ENCODE results near the gene GNAS-AS1. TPM values are rescaled to one million over a fixed set of nuclear protein-coding genes. Genes with fewer than 3 reads are reported as not detected.

GNAS-AS1 gene
- total RNA-seq, 1 experiment from 2014 or later, result 0.11 TPM

GRCh38 chr20:58813369-58813768, 37.3 kb downstream of the GNAS-AS1 start:
- H4K20me1 ChIP-seq (ENCODE audit: low read length), result no peaks in the 10 kb centered on the region
- ATAC-seq, result no peak
- CTCF ChIA-PET, result no interaction called here

DNA sequence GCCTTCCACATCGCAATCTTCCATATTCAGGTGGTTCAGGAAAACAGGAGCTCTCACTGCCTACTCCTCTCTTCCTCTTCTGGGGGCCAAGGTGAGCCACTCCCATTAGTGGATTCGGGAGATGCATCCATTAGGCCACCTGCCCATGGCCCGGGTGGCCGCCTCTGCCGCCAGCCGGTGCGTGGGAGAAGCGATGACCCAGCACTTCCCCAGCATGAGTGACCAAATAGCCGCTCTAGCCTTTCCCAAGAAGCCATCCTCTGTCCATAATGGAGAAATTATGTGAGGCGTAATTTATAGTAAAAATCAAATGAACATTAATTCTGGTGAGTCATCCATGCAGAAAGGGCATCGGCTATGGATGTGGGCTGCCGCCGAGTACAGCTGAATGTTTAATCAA, 39.4 kb downstream of the GNAS-AS1 start:
- H3K4me3 ChIP-seq (ENCODE audit: low read length), result no peak overlapping the region
- H3K4me1 ChIP-seq (ENCODE audit: insufficient read depth, low read length), result no peaks in the 10 kb centered on the region
- no peaks in the 10 kb centered on the region for H3K9me2 ChIP-seq (replicated peaks; ENCODE audit: low read length)
- H4K20me1 ChIP-seq (ENCODE audit: low read length), result no peaks in the 10 kb centered on the region
- no peaks in the 10 kb centered on the region for H3K79me2 ChIP-seq (ENCODE audit: low read length)
- POLR2A ChIA-PET (ENCODE audit: unreplicated experiment), result no interaction called here
- no peaks in the 10 kb centered on the region for H3F3A ChIP-seq (ENCODE audit: low read length, unreplicated experiment)
- ATAC-seq (no peak), DNase-seq (no peak)
- intact Hi-C loops (cut with micrococcal nuclease), result no loop called here
- BruUV-seq (replicated peaks), result no TSS peak
- TF ChIP-seq EZH2phosphoT487 (IDR thresholded peaks at IDR 0.05; ENCODE audit: borderline replicate concordance, low read length), result no peak
- TF ChIP-seq EZH2 (IDR thresholded peaks at IDR 0.05; ENCODE audit: low read length, unreplicated experiment), result no peak
- TF ChIP-seq, protein P1, sequence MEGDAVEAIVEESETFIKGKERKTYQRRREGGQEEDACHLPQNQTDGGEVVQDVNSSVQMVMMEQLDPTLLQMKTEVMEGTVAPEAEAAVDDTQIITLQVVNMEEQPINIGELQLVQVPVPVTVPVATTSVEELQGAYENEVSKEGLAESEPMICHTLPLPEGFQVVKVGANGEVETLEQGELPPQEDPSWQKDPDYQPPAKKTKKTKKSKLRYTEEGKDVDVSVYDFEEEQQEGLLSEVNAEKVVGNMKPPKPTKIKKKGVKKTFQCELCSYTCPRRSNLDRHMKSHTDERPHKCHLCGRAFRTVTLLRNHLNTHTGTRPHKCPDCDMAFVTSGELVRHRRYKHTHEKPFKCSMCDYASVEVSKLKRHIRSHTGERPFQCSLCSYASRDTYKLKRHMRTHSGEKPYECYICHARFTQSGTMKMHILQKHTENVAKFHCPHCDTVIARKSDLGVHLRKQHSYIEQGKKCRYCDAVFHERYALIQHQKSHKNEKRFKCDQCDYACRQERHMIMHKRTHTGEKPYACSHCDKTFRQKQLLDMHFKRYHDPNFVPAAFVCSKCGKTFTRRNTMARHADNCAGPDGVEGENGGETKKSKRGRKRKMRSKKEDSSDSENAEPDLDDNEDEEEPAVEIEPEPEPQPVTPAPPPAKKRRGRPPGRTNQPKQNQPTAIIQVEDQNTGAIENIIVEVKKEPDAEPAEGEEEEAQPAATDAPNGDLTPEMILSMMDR (conservative IDR thresholded peaks at IDR 0.05; ENCODE audit: low read depth, low read length), result no peak
- H3K9ac ChIP-seq (ENCODE audit: low read length), result no peak overlapping the region
- CTCF ChIA-PET, result no interaction called here
- no peaks in the 10 kb centered on the region for H3K9me3 ChIP-seq (ENCODE audit: low read length)
- no peak overlapping the region for H3K4me2 ChIP-seq (ENCODE audit: low read length)
- H3K36me3 ChIP-seq (ENCODE audit: low read depth, low read length), result no peaks in the 10 kb centered on the region
- H3K27ac ChIP-seq (ENCODE audit: low read length), result no peak overlapping the region
- peaks cover 92% of the 10 kb centered on the region for H3K27me3 ChIP-seq (ENCODE audit: low read length)
- no peak overlapping the region for H2AFZ ChIP-seq (ENCODE audit: low read length)

More at GRCh38 chr20:58813369-58813768, 37.3 kb downstream of the GNAS-AS1 start:
- no TSS peak for BruUV-seq (replicated peaks)
- TF ChIP-seq EZH2 (IDR thresholded peaks at IDR 0.05; ENCODE audit: low read length, unreplicated experiment) (no peak), EZH2phosphoT487 (IDR thresholded peaks at IDR 0.05; ENCODE audit: borderline replicate concordance, low read length) (no peak)
- TF ChIP-seq, protein P1 (conservative IDR thresholded peaks at IDR 0.05; ENCODE audit: low read depth, low read length), result no peak
- intact Hi-C loops (cut with micrococcal nuclease), result no loop called here
- no peak overlapping the region for H3K4me3 ChIP-seq (ENCODE audit: low read length)
- no peaks in the 10 kb centered on the region for H3K9me2 ChIP-seq (replicated peaks; ENCODE audit: low read length)
- no peak overlapping the region for H3K27ac ChIP-seq (ENCODE audit: low read length)
- no peak for DNase-seq
- no peaks in the 10 kb centered on the region for H3K36me3 ChIP-seq (ENCODE audit: low read depth, low read length)
- POLR2A ChIA-PET (ENCODE audit: unreplicated experiment), result no interaction called here
- H2AFZ ChIP-seq (ENCODE audit: low read length), result no peak overlapping the region
- no peak overlapping the region for H3K9ac ChIP-seq (ENCODE audit: low read length)
- H3K27me3 ChIP-seq (ENCODE audit: low read length), result peaks cover 80% of the 10 kb centered on the region
- H3K9me3 ChIP-seq (ENCODE audit: low read length), result no peaks in the 10 kb centered on the region
- H3F3A ChIP-seq (ENCODE audit: low read length, unreplicated experiment), result no peaks in the 10 kb centered on the region
- no peaks in the 10 kb centered on the region for H3K4me1 ChIP-seq (ENCODE audit: insufficient read depth, low read length)
- H3K79me2 ChIP-seq (ENCODE audit: low read length), result no peaks in the 10 kb centered on the region
- H3K4me2 ChIP-seq (ENCODE audit: low read length), result no peak overlapping the region

- no peaks in the 10 kb centered on the region for H3K4me1 ChIP-seq (ENCODE audit: insufficient read depth, low read length)
- no peaks in the 10 kb centered on the region for H3K9me3 ChIP-seq (ENCODE audit: low read length)
- peaks cover 96% of the 10 kb centered on the region for H3K27me3 ChIP-seq (ENCODE audit: low read length)
- TF ChIP-seq, protein P1 (conservative IDR thresholded peaks at IDR 0.05; ENCODE audit: low read depth, low read length), result no peak
- no peak for TF ChIP-seq EZH2phosphoT487 (IDR thresholded peaks at IDR 0.05; ENCODE audit: borderline replicate concordance, low read length)
- TF ChIP-seq EZH2 (IDR thresholded peaks at IDR 0.05; ENCODE audit: low read length, unreplicated experiment), result no peak
- H3K4me3 ChIP-seq (ENCODE audit: low read length), result no peak overlapping the region
- no TSS peak for BruUV-seq (replicated peaks)
- no peak overlapping the region for H3K4me2 ChIP-seq (ENCODE audit: low read length)
- no peaks in the 10 kb centered on the region for H3K79me2 ChIP-seq (ENCODE audit: low read length)
- no peak overlapping the region for H3K27ac ChIP-seq (ENCODE audit: low read length)
- CTCF ChIA-PET, result no interaction called here
- no peaks in the 10 kb centered on the region for H3K36me3 ChIP-seq (ENCODE audit: low read depth, low read length)
- H2AFZ ChIP-seq (ENCODE audit: low read length), result no peak overlapping the region
- no peaks in the 10 kb centered on the region for H4K20me1 ChIP-seq (ENCODE audit: low read length)
- no peaks in the 10 kb centered on the region for H3K9me2 ChIP-seq (replicated peaks; ENCODE audit: low read length)
- DNase-seq (no peak), ATAC-seq (no peak)
- no peak overlapping the region for H3K9ac ChIP-seq (ENCODE audit: low read length)
- POLR2A ChIA-PET (ENCODE audit: unreplicated experiment), result no interaction called here
- no peaks in the 10 kb centered on the region for H3F3A ChIP-seq (ENCODE audit: low read length, unreplicated experiment)
- intact Hi-C loops (cut with micrococcal nuclease), result no loop called here
Observed at GRCh38 chr20:58810879-58811250, 39.8 kb downstream of the GNAS-AS1 start.
